Endodermal cell (in vitro differentiated cells): Measurements from ENCODE around the gene NLGN1. TPM values are rescaled to one million over a fixed set of nuclear protein-coding genes. Genes with fewer than 3 reads are reported as not detected.

Experiments
- DNase-seq: peaks from one replicate; pipeline ENCODE4 v3.0.0-alpha.2; 2017
- H3K27ac ChIP-seq: 2 replicates; pipeline ENCODE4 v1.5.1; 2013; ENCODE audit warnings: mild to moderate bottlenecking, low read depth, low read length, moderate library complexity
- H3K27me3 ChIP-seq: 2 replicates; pipeline ENCODE4 v1.6.1; 2013; ENCODE audit warnings: mild to moderate bottlenecking, low read length, moderate library complexity; ENCODE audit not compliant: insufficient read depth, control insufficient read depth, poor library complexity, severe bottlenecking
- H3K36me3 ChIP-seq: 2 replicates; pipeline ENCODE4 v1.7.0; 2013; ENCODE audit warnings: mild to moderate bottlenecking, low read length, moderate library complexity; ENCODE audit not compliant: control insufficient read depth, insufficient read depth
- H3K4me1 ChIP-seq: one replicate; pipeline ENCODE4 v1.7.0; 2013; ENCODE audit warnings: low read length; ENCODE audit not compliant: control insufficient read depth, insufficient read depth
- H3K4me3 ChIP-seq: 2 replicates; pipeline ENCODE4 v1.5.1; 2013; ENCODE audit warnings: mild to moderate bottlenecking, low read length, moderate library complexity
- H3K9ac ChIP-seq: 2 replicates; pipeline ENCODE4 v1.6.1; 2013; ENCODE audit warnings: mild to moderate bottlenecking, low read length, moderate library complexity; ENCODE audit not compliant: poor library complexity, severe bottlenecking; ENCODE audit errors: extremely low read depth
- H3K9me3 ChIP-seq: 2 replicates; pipeline ENCODE4 v1.6.1; 2013; ENCODE audit warnings: mild to moderate bottlenecking, low read length, moderate library complexity; ENCODE audit not compliant: control insufficient read depth
- H3K27ac Mint-ChIP-seq: 2 replicates; pipeline ENCODE4 v1.8.0; 2020; ENCODE audit warnings: mixed read lengths
- H3K27me3 Mint-ChIP-seq: 2 replicates; pipeline ENCODE4 v1.8.0; 2021; ENCODE audit warnings: mild to moderate bottlenecking, mixed read lengths; ENCODE audit not compliant: insufficient read depth
- H3K36me3 Mint-ChIP-seq: 2 replicates; pipeline ENCODE4 v1.8.0; 2020; ENCODE audit warnings: low read depth, mixed read lengths
- H3K4me1 Mint-ChIP-seq: 2 replicates; pipeline ENCODE4 v1.8.0; 2020; ENCODE audit warnings: mixed read lengths
- H3K4me3 Mint-ChIP-seq: 2 replicates; pipeline ENCODE4 v1.8.0; 2020; ENCODE audit warnings: mild to moderate bottlenecking, moderate library complexity, mixed read lengths
- H3K9me3 Mint-ChIP-seq: 2 replicates; pipeline ENCODE4 v1.8.0; 2020; ENCODE audit warnings: mild to moderate bottlenecking, mixed read lengths
- CTCF ChIP-seq: fragments of 200-600 bp; sonication (generic); conservative IDR thresholded peaks from 2 replicates; pipeline ENCODE4 v1.5.0; 2021; ENCODE audit warnings: antibody characterized with exemption, mild to moderate bottlenecking
- WGBS, 2 experiments: methylation state at CpG; one replicate each; pipeline versions ENCODE4 v1.1.5 to v1.1.7; 2013; ENCODE audit warnings: missing lambda C conversion rate in 2 of 2, mixed read lengths in 1 of 2; ENCODE audit not compliant: insufficient coverage in 1 of 2, insufficient read length in 1 of 2; 5-methylcytosine and 5-hydroxymethylcytosine counted together
- total RNA-seq, 2 donors: library from RNA; stranded (reverse); fragmentation: NEBNext Ultra II Directional in 1 of 2; extraction: Animal tissue kit (Norgen Biotek cat#: 25700) in 1 of 2; gene quantifications; 2 replicates in 1 of 2; 3 replicates in 1 of 2; pipeline ENCODE4 v1.2.1, GENCODE V29; 2021

NLGN1 gene
- total RNA-seq, 2 donors from 2014 or later = 3.4 to 14.3 TPM

- no peaks in the 10 kb centered on the region for H3K27me3 Mint-ChIP-seq
- no peak overlapping the region for H3K27ac Mint-ChIP-seq
- Histone ChIP-seq H3K9ac (no peak overlapping the region), H3K27ac (no peak overlapping the region), H3K27me3 (no peaks in the 10 kb centered on the region), H3K4me1 (no peaks in the 10 kb centered on the region), H3K9me3 (no peaks in the 10 kb centered on the region), H3K36me3 (no peaks in the 10 kb centered on the region), H3K4me3 (no peak overlapping the region)
- H3K4me3 Mint-ChIP-seq = no peak overlapping the region
- no peaks in the 10 kb centered on the region for H3K36me3 Mint-ChIP-seq
- no peak for DNase-seq
- WGBS, 2 experiments = 95 to 99% methylated on average over 2 to 4 of the region's 4 CpGs
- H3K4me1 Mint-ChIP-seq = no peaks in the 10 kb centered on the region
- H3K9me3 Mint-ChIP-seq = no peaks in the 10 kb centered on the region
- no peak for TF ChIP-seq CTCF
Measured at GRCh38 chr3:174116421-174116820, 718.9 kb downstream of the NLGN1 start.

DNA sequence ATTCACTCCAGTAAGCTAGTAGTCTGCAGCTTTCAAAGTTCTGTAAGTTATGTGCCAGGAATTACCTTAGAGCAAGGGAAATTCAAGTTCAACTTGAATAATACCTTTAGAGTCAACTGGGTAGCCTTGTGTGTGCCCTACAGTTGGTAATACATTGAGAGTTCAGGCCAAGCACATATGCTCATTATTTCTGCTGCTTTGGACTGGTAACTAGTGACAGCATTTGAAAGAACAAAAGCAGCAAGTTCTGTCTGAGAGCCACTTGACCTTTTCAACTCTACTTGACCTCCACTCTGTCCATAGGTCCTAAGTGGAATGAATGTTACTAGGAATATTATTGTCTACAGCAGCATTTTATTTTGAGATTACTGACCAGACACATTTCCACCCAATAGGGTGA is 723.5 kb downstream of the NLGN1 start:
- no peaks in the 10 kb centered on the region for H3K36me3 ChIP-seq
- H3K27ac ChIP-seq = no peak overlapping the region
- no peaks in the 10 kb centered on the region for H3K27me3 ChIP-seq
- no peak for DNase-seq
- H3K4me3 Mint-ChIP-seq = no peak overlapping the region
- no peaks in the 10 kb centered on the region for H3K9me3 ChIP-seq
- no peak overlapping the region for H3K27ac Mint-ChIP-seq
- H3K36me3 Mint-ChIP-seq = no peaks in the 10 kb centered on the region
- no peak overlapping the region for H3K4me3 ChIP-seq
- no peaks in the 10 kb centered on the region for H3K9me3 Mint-ChIP-seq
- H3K9ac ChIP-seq = no peak overlapping the region
- H3K27me3 Mint-ChIP-seq = no peaks in the 10 kb centered on the region
- TF ChIP-seq CTCF = no peak
- peaks cover 4% of the 10 kb centered on the region for H3K4me1 Mint-ChIP-seq
- H3K4me1 ChIP-seq = no peaks in the 10 kb centered on the region

GRCh38 chr3:174122411-174122810 is 724.9 kb downstream of the NLGN1 start:
- Mint-ChIP-seq H3K4me1 (peaks cover 7% of the 10 kb centered on the region), H3K27me3 (no peaks in the 10 kb centered on the region)

More at GRCh38 chr3:174122411-174122810, 724.9 kb downstream of the NLGN1 start:
- 89% methylated on average over 2 of the region's 2 CpGs; no CpG with 5 or more reads in 1 of the 2 experiments for WGBS, 2 experiments
- H3K27ac ChIP-seq = no peak overlapping the region
- no peaks in the 10 kb centered on the region for H3K27me3 ChIP-seq
- H3K9ac ChIP-seq = no peak overlapping the region
- H3K27ac Mint-ChIP-seq = no peak overlapping the region
- no peak for DNase-seq
- no peaks in the 10 kb centered on the region for H3K9me3 Mint-ChIP-seq
- H3K4me1 ChIP-seq = no peaks in the 10 kb centered on the region
- TF ChIP-seq CTCF = no peak
- H3K9me3 ChIP-seq = no peaks in the 10 kb centered on the region
- H3K4me3 Mint-ChIP-seq = no peak overlapping the region
- no peaks in the 10 kb centered on the region for H3K36me3 Mint-ChIP-seq
- no peaks in the 10 kb centered on the region for H3K36me3 ChIP-seq
- H3K4me3 ChIP-seq = no peak overlapping the region
